Activated naive CD8-positive, alpha-beta T cell treated with anti-CD3 and anti-CD28 coated beads, Interleukin-2, amount 50 U/mL, for 24 hours (primary cell): Measurements from ENCODE around the gene LARGE2.
A peak's percentile ranks its signal among the peaks of the same experiment; 100 is the strongest.

ENCODE experiments used
- ATAC-seq: fragments of 150-1000 bp; cut with Tn5 transposase; one replicate; pipeline ENCODE4 v1.10.0; 2021
- DNase-seq: peaks from one replicate; pipeline ENCODE4 v3.0.0; 2021
- H3K27ac Mint-ChIP-seq: one replicate; pipeline ENCODE4 v1.8.0; 2021; ENCODE audit warnings: mild to moderate bottlenecking, mixed read lengths
- H3K27me3 Mint-ChIP-seq: one replicate; pipeline ENCODE4 v1.8.0; 2021; ENCODE audit warnings: mixed read lengths
- H3K36me3 Mint-ChIP-seq: one replicate; pipeline ENCODE4 v1.8.0; 2021; ENCODE audit warnings: low read depth, mixed read lengths
- H3K4me1 Mint-ChIP-seq: one replicate; pipeline ENCODE4 v1.8.0; 2021; ENCODE audit warnings: mixed read lengths
- H3K4me3 Mint-ChIP-seq: one replicate; pipeline ENCODE4 v1.8.0; 2021; ENCODE audit warnings: mild to moderate bottlenecking, moderate library complexity, mixed read lengths
- H3K9me3 Mint-ChIP-seq: one replicate; pipeline ENCODE4 v1.8.0; 2021; ENCODE audit warnings: mixed read lengths

Gene LARGE2

DNA sequence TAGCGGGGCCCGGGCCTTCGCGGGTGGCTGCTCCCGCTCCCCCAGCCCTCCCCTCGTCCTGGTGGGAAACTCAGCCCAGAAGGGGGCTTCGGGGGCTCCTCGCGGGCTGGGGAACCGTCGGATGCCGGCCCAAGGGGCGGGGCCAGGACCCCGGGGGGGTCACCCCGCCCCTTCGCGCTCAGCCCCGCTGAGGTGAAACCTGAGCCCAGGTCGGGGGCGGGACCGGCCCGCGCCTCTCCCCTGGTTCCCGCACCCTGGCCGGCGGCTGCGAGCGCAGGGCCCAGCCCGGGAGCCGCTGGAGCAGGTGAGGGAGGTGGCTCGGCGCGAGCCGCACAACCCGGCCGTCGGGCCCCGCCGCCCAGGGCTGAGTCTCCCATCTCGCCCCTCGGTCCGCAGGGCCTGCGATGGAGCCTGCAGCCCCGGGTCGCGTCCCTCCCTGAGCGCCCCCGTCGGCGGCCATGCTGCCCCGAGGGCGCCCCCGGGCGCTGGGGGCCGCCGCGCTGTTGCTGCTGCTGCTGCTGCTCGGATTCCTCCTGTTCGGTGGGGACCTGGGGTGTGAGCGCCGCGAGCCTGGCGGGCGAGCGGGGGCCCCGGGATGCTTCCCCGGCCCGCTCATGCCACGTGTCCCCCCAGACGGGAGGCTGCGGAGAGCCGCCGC is at the start of gene LARGE2:
Gene LARGE2 (plus strand): TSS at position 232 of the 658 bp plus-strand sequence. CDS start 227 bp downstream, at position 459.
- no peaks in the 10 kb centered on the region for H3K9me3 Mint-ChIP-seq
- peak within 1 kb of the TSS; percentile 18 for H3K27ac Mint-ChIP-seq
- H3K27me3 Mint-ChIP-seq = peaks cover 13% of the 10 kb centered on the region
- peak within 1 kb of the TSS; percentile 69 for H3K4me3 Mint-ChIP-seq
- ATAC-seq (no peak), DNase-seq (no peak)
- peaks cover 26% of the 10 kb centered on the region for H3K4me1 Mint-ChIP-seq
- H3K36me3 Mint-ChIP-seq = no peaks in the 10 kb centered on the region

DNA sequence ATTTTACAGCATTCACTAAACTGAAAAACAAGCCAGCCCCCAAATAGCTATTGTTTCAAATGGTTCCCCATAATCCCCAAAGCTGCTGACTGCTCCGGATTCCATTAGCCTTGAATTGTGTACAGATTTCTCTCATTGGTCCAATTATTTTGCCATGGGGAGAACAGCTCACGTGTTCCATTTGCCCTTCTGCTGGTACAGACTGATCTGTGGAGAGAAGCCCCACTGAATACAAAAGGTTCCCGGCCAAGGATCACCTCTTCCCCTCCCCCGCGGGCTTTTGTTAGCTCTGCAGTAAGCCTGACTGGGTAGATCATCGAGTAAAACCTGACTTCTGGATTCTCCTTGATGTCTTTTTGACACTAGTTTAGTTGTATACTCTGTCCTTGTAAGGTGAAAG is 46.1 kb upstream of the LARGE2 start:
- Mint-ChIP-seq H3K9me3 (no peaks in the 10 kb centered on the region), H3K36me3 (peaks cover 5% of the 10 kb centered on the region), H3K27me3 (no peaks in the 10 kb centered on the region), H3K4me1 (no peaks in the 10 kb centered on the region), H3K27ac (no peak overlapping the region), H3K4me3 (no peak overlapping the region)
- ATAC-seq (no peak), DNase-seq (no peak)

GRCh38 chr11:45877221-45877620 is 45.2 kb upstream of the LARGE2 start:
- H3K4me3 Mint-ChIP-seq = no peak overlapping the region
- H3K36me3 Mint-ChIP-seq = peaks cover 4% of the 10 kb centered on the region
- no peak overlapping the region for H3K27ac Mint-ChIP-seq
- ATAC-seq = no peak
- no peaks in the 10 kb centered on the region for H3K27me3 Mint-ChIP-seq
- DNase-seq = no peak
- H3K4me1 Mint-ChIP-seq = no peaks in the 10 kb centered on the region
- H3K9me3 Mint-ChIP-seq = no peaks in the 10 kb centered on the region

GRCh38 chr11:45877845-45878244 is 44.6 kb upstream of the LARGE2 start:
- no peak for DNase-seq
- H3K27me3 Mint-ChIP-seq = no peaks in the 10 kb centered on the region
- no peak overlapping the region for H3K27ac Mint-ChIP-seq
- H3K4me1 Mint-ChIP-seq = no peaks in the 10 kb centered on the region
- H3K36me3 Mint-ChIP-seq = peaks cover 4% of the 10 kb centered on the region
- H3K9me3 Mint-ChIP-seq = no peaks in the 10 kb centered on the region
- no peak overlapping the region for H3K4me3 Mint-ChIP-seq
- ATAC-seq = no peak

- no peak overlapping the region for H3K27ac Mint-ChIP-seq
- H3K4me3 Mint-ChIP-seq = no peak overlapping the region
- no peak for ATAC-seq
Measured at GRCh38 chr11:45879803-45880686, 42.4 kb upstream of the LARGE2 start.

GRCh38 chr11:45880772-45881570 is 41.5 kb upstream of the LARGE2 start:
- no peak overlapping the region for H3K4me3 Mint-ChIP-seq
- peaks cover 4% of the 10 kb centered on the region for H3K36me3 Mint-ChIP-seq
- H3K9me3 Mint-ChIP-seq = no peaks in the 10 kb centered on the region
- H3K27me3 Mint-ChIP-seq = peaks cover 4% of the 10 kb centered on the region
- peaks cover 7% of the 10 kb centered on the region for H3K4me1 Mint-ChIP-seq
- ATAC-seq = no peak
- no peak overlapping the region for H3K27ac Mint-ChIP-seq
- no peak for DNase-seq

More at GRCh38 chr11:45879803-45880686, 42.4 kb upstream of the LARGE2 start:
- H3K9me3 Mint-ChIP-seq = no peaks in the 10 kb centered on the region
- peaks cover 4% of the 10 kb centered on the region for H3K36me3 Mint-ChIP-seq
- H3K27me3 Mint-ChIP-seq = peaks cover 4% of the 10 kb centered on the region
- no peak for DNase-seq
- H3K4me1 Mint-ChIP-seq = peaks cover 4% of the 10 kb centered on the region

GRCh38 chr11:45881708-45882368 is 40.6 kb upstream of the LARGE2 start:
- H3K4me1 Mint-ChIP-seq = peaks cover 7% of the 10 kb centered on the region
- ATAC-seq (no peak), DNase-seq (no peak)
- H3K36me3 Mint-ChIP-seq = peaks cover 4% of the 10 kb centered on the region
- H3K4me3 Mint-ChIP-seq = no peak overlapping the region
- H3K27ac Mint-ChIP-seq = no peak overlapping the region
- H3K9me3 Mint-ChIP-seq = no peaks in the 10 kb centered on the region
- H3K27me3 Mint-ChIP-seq = peaks cover 6% of the 10 kb centered on the region

DNA sequence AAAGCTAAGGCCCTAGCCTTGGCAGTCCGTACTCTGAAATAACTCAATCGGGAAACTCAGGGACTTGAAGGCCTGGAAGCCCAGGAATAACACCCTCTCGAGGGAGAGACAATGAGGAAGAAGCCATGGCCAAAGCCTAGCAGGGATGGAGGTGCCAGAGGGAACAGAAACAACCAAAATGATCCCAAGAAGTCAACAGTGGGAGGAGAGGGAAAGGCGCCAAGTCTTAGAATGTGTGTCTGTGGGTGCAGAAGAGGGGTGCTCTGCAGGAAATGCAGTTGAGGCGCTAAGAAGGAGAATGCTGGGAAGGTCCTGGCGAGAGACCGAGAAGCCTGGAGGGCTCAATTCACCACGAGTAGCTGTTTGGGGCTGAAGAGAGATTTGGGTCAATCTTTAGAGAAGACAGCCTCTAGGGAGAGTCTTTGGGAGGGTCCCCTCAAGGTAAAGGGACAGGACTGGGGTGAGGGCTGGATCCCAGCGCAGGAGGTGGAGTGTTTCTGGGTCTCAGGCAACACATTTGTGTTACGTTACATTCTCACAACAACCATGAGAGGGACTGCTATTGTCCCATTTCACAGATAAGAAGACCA is 37.8 kb upstream of the LARGE2 start:
- peak overlapping the region; percentile 62 for H3K4me3 Mint-ChIP-seq
- peaks cover 2% of the 10 kb centered on the region for H3K36me3 Mint-ChIP-seq
- H3K27me3 Mint-ChIP-seq = peaks cover 6% of the 10 kb centered on the region
- ATAC-seq (no peak), DNase-seq (no peak)
- no peak overlapping the region for H3K27ac Mint-ChIP-seq
- H3K4me1 Mint-ChIP-seq = peaks cover 7% of the 10 kb centered on the region
- H3K9me3 Mint-ChIP-seq = no peaks in the 10 kb centered on the region

GRCh38 chr11:45885274-45885920 is 37.1 kb upstream of the LARGE2 start, which contains the start of gene MAPK8IP1:
Gene MAPK8IP1 (plus strand): TSS chr11:45885651. CDS start chr11:45885821, 170 bp downstream.
- H3K9me3 Mint-ChIP-seq = no peaks in the 10 kb centered on the region
- DNase-seq = peak; percentile 56

GRCh38 chr11:45885921-45886721 is 36.3 kb upstream of the LARGE2 start:
- no peak for DNase-seq
- ATAC-seq = no peak
- Mint-ChIP-seq H3K36me3 (no peaks in the 10 kb centered on the region), H3K27me3 (peaks cover 6% of the 10 kb centered on the region), H3K27ac (no peak overlapping the region), H3K4me3 (peak overlapping the region; percentile 34), H3K9me3 (no peaks in the 10 kb centered on the region), H3K4me1 (peaks cover 7% of the 10 kb centered on the region)

More at GRCh38 chr11:45885274-45885920, 37.1 kb upstream of the LARGE2 start, which contains the start of gene MAPK8IP1:
- peaks cover 2% of the 10 kb centered on the region for H3K36me3 Mint-ChIP-seq
- H3K4me3 Mint-ChIP-seq = peak within 1 kb of the TSS; percentile 62
- peaks cover 6% of the 10 kb centered on the region for H3K27me3 Mint-ChIP-seq
- H3K27ac Mint-ChIP-seq = no peak within 1 kb of the TSS
- ATAC-seq = peak; percentile 67
- H3K4me1 Mint-ChIP-seq = peaks cover 7% of the 10 kb centered on the region

DNA sequence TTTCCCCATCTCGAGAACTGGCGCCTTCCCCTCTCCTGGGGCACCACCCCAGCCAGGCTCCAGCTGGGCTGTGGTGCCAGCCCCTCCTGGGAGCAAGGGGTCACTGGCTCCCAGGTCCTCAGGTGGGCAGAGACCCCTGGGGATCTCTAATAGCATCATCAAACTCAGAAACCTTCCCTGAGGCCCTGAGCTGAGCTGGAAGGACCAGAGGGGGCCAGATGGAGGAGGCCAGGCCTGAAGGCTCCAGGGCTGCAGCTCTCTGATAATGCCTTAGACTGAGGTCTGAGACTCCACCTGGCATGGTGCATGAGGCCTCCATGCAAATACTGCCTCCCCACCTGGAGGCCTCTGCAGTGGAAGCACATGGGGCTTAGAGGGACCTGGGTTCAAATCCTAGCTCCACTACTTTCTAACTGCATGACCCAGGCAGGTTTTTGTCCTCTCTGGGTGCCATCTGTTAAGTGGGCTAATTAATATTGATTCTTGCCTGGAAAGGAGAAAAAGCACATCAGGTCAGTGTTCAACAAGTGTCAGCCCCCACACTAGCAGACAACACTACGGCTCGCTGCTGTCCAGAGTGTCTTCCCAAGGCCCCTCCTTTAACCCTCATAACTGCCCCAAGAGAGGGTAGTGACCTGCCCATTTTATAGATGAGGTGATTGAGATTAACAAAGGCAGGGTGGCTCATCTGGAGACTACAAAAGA is 35.5 kb upstream of the LARGE2 start:
- DNase-seq = no peak
- H3K27ac Mint-ChIP-seq = no peak overlapping the region
- ATAC-seq = no peak
- H3K27me3 Mint-ChIP-seq = peaks cover 6% of the 10 kb centered on the region
- H3K36me3 Mint-ChIP-seq = no peaks in the 10 kb centered on the region
- H3K9me3 Mint-ChIP-seq = no peaks in the 10 kb centered on the region
- H3K4me1 Mint-ChIP-seq = peaks cover 7% of the 10 kb centered on the region
- H3K4me3 Mint-ChIP-seq = no peak overlapping the region

GRCh38 chr11:45887587-45887986 is 34.9 kb upstream of the LARGE2 start:
- DNase-seq (no peak), ATAC-seq (no peak)
- Mint-ChIP-seq H3K27ac (no peak overlapping the region), H3K9me3 (no peaks in the 10 kb centered on the region), H3K27me3 (peaks cover 6% of the 10 kb centered on the region), H3K4me1 (peaks cover 7% of the 10 kb centered on the region), H3K4me3 (no peak overlapping the region), H3K36me3 (no peaks in the 10 kb centered on the region)
